Endodermal cell (in vitro differentiated cells): Measurements from ENCODE around the gene ASTN2. TPM values are rescaled to one million over a fixed set of nuclear protein-coding genes. Genes with fewer than 3 reads are reported as not detected.
"Not testable (repeated sequence)": the region's sequence is repeated elsewhere in the genome, so short reads cannot be mapped to it uniquely, and the experiment has no call there.

Experiments used
- DNase-seq: peaks from one replicate; pipeline ENCODE4 v3.0.0-alpha.2; 2017
- H3K27ac ChIP-seq: 2 replicates; pipeline ENCODE4 v1.5.1; 2013; ENCODE audit warnings: mild to moderate bottlenecking, low read depth, low read length, moderate library complexity
- H3K27me3 ChIP-seq: 2 replicates; pipeline ENCODE4 v1.6.1; 2013; ENCODE audit warnings: mild to moderate bottlenecking, low read length, moderate library complexity; ENCODE audit not compliant: insufficient read depth, control insufficient read depth, poor library complexity, severe bottlenecking
- H3K36me3 ChIP-seq: 2 replicates; pipeline ENCODE4 v1.7.0; 2013; ENCODE audit warnings: mild to moderate bottlenecking, low read length, moderate library complexity; ENCODE audit not compliant: control insufficient read depth, insufficient read depth
- H3K4me1 ChIP-seq: one replicate; pipeline ENCODE4 v1.7.0; 2013; ENCODE audit warnings: low read length; ENCODE audit not compliant: control insufficient read depth, insufficient read depth
- H3K4me3 ChIP-seq: 2 replicates; pipeline ENCODE4 v1.5.1; 2013; ENCODE audit warnings: mild to moderate bottlenecking, low read length, moderate library complexity
- H3K9ac ChIP-seq: 2 replicates; pipeline ENCODE4 v1.6.1; 2013; ENCODE audit warnings: mild to moderate bottlenecking, low read length, moderate library complexity; ENCODE audit not compliant: poor library complexity, severe bottlenecking; ENCODE audit errors: extremely low read depth
- H3K9me3 ChIP-seq: 2 replicates; pipeline ENCODE4 v1.6.1; 2013; ENCODE audit warnings: mild to moderate bottlenecking, low read length, moderate library complexity; ENCODE audit not compliant: control insufficient read depth
- H3K27ac Mint-ChIP-seq: 2 replicates; pipeline ENCODE4 v1.8.0; 2020; ENCODE audit warnings: mixed read lengths
- H3K27me3 Mint-ChIP-seq: 2 replicates; pipeline ENCODE4 v1.8.0; 2021; ENCODE audit warnings: mild to moderate bottlenecking, mixed read lengths; ENCODE audit not compliant: insufficient read depth
- H3K36me3 Mint-ChIP-seq: 2 replicates; pipeline ENCODE4 v1.8.0; 2020; ENCODE audit warnings: low read depth, mixed read lengths
- H3K4me1 Mint-ChIP-seq: 2 replicates; pipeline ENCODE4 v1.8.0; 2020; ENCODE audit warnings: mixed read lengths
- H3K4me3 Mint-ChIP-seq: 2 replicates; pipeline ENCODE4 v1.8.0; 2020; ENCODE audit warnings: mild to moderate bottlenecking, moderate library complexity, mixed read lengths
- H3K9me3 Mint-ChIP-seq: 2 replicates; pipeline ENCODE4 v1.8.0; 2020; ENCODE audit warnings: mild to moderate bottlenecking, mixed read lengths
- WGBS, 2 experiments: methylation state at CpG; one replicate each; pipeline versions ENCODE4 v1.1.5 to v1.1.7; 2013; ENCODE audit warnings: missing lambda C conversion rate in 2 of 2, mixed read lengths in 1 of 2; ENCODE audit not compliant: insufficient coverage in 1 of 2, insufficient read length in 1 of 2; 5-methylcytosine and 5-hydroxymethylcytosine counted together
- total RNA-seq, 2 donors: library from RNA; stranded (reverse); fragmentation: NEBNext Ultra II Directional in 1 of 2; extraction: Animal tissue kit (Norgen Biotek cat#: 25700) in 1 of 2; gene quantifications; 2 replicates in 1 of 2; 3 replicates in 1 of 2; pipeline ENCODE4 v1.2.1, GENCODE V29; 2021
- TF ChIP-seq, protein P1 (sequence below): fragments of 200-600 bp; sonication (generic); conservative IDR thresholded peaks from 2 replicates; pipeline ENCODE4 v1.5.0; 2021; ENCODE audit warnings: antibody characterized with exemption, mild to moderate bottlenecking

The ASTN2 gene
- total RNA-seq, 2 donors from 2014 or later = 8.9 to 10.4 TPM

DNA sequence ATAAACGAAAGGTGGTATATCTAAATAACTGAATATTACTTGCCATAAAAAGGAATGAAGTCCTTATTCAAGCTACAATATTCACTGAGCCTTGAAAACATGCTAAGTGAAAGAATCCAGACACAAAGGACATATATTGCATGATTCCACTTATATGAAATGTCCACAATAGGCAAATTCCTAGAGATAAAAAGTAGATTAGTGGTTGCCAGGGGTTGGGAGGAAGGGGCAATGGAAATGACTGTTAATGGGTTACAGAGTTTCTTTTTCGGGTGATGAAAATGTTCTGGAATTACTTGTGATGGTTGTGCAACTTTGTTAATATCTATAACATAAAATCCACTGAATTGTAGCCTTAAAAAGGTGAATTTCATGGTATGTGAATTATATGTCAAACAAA lies 954.8 kb downstream of the ASTN2 start:
- H3K4me1 ChIP-seq = peaks cover 10% of the 10 kb centered on the region
- peaks cover 15% of the 10 kb centered on the region for H3K4me1 Mint-ChIP-seq
- no peak overlapping the region for H3K4me3 ChIP-seq
- 100% methylated on average over 2 of the region's 2 CpGs; no CpG with 5 or more reads in 1 of the 2 experiments for WGBS, 2 experiments
- no peak overlapping the region for H3K27ac ChIP-seq
- H3K27me3 Mint-ChIP-seq = no peaks in the 10 kb centered on the region
- H3K9me3 Mint-ChIP-seq = peaks cover 13% of the 10 kb centered on the region
- H3K9me3 ChIP-seq = peaks cover 13% of the 10 kb centered on the region
- H3K9ac ChIP-seq = no peak overlapping the region
- no peak overlapping the region for H3K4me3 Mint-ChIP-seq
- H3K27ac Mint-ChIP-seq = no peak overlapping the region
- H3K36me3 ChIP-seq = no peaks in the 10 kb centered on the region
- TF ChIP-seq, protein P1, sequence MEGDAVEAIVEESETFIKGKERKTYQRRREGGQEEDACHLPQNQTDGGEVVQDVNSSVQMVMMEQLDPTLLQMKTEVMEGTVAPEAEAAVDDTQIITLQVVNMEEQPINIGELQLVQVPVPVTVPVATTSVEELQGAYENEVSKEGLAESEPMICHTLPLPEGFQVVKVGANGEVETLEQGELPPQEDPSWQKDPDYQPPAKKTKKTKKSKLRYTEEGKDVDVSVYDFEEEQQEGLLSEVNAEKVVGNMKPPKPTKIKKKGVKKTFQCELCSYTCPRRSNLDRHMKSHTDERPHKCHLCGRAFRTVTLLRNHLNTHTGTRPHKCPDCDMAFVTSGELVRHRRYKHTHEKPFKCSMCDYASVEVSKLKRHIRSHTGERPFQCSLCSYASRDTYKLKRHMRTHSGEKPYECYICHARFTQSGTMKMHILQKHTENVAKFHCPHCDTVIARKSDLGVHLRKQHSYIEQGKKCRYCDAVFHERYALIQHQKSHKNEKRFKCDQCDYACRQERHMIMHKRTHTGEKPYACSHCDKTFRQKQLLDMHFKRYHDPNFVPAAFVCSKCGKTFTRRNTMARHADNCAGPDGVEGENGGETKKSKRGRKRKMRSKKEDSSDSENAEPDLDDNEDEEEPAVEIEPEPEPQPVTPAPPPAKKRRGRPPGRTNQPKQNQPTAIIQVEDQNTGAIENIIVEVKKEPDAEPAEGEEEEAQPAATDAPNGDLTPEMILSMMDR = no peak
- no peaks in the 10 kb centered on the region for H3K27me3 ChIP-seq
- H3K36me3 Mint-ChIP-seq = no peaks in the 10 kb centered on the region
- DNase-seq = no peak

DNA sequence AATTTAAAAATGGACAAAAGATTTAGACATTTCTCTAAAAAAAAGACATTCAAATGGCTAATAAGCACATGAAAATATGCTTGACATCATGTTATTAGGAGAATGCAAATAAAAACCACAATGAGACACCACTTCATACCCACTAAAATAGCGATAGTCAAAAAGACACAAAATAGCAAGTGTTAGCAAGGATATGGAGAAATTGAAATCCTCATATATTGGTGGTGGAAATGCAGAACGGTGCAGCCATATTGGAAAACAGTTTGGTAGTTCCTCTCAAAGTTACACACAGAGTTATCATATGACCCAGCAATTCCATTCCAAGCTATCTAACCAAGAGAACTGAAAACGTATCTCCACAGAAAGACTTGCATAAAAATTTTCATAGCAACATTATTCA lies 955.3 kb downstream of the ASTN2 start:
- Mint-ChIP-seq H3K4me3 (no peak overlapping the region), H3K4me1 (peaks cover 10% of the 10 kb centered on the region), H3K36me3 (no peaks in the 10 kb centered on the region), H3K9me3 (peaks cover 15% of the 10 kb centered on the region), H3K27ac (no peak overlapping the region), H3K27me3 (no peaks in the 10 kb centered on the region)
- TF ChIP-seq, protein P1 = no peak
- Histone ChIP-seq H3K4me3 (no peak overlapping the region), H3K36me3 (no peaks in the 10 kb centered on the region), H3K9me3 (peaks cover 13% of the 10 kb centered on the region), H3K27me3 (no peaks in the 10 kb centered on the region), H3K9ac (no peak overlapping the region), H3K4me1 (peaks cover 6% of the 10 kb centered on the region), H3K27ac (no peak overlapping the region)
- whole genome bisulfite sequencing, 2 experiments = 93% methylated on average over 2 of the region's 3 CpGs; no CpG with 5 or more reads in 1 of the 2 experiments
- DNase-seq = no peak

DNA sequence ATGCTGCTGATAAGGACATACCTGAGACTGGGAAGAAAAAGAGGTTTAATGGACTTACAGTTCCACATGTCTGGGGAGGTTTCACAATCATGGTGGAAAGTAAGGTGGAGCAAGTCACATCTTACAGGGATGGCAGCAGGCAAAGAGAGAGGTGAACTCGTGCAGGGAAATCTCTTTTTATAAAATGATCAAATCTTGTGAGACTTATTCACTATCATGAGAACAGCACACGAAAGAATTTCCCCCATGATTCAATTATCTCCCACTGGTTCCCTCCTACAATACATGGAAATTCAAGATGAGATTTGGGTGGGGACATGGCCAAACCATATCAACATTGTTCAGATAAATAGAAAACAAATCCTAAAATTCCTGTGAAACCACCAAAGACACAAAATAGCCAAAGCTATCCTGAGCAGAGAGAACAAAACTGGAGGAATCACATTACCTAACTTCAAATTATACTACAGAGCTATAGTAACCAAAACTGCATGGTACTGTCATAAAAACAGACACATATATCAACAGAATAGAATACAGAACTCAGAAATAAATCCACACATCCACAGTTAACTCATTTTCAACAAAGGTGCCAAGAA lies 958.3 kb downstream of the ASTN2 start:
- H3K27ac ChIP-seq = no peak overlapping the region
- no peak overlapping the region for H3K27ac Mint-ChIP-seq
- no peaks in the 10 kb centered on the region for H3K36me3 Mint-ChIP-seq

DNA sequence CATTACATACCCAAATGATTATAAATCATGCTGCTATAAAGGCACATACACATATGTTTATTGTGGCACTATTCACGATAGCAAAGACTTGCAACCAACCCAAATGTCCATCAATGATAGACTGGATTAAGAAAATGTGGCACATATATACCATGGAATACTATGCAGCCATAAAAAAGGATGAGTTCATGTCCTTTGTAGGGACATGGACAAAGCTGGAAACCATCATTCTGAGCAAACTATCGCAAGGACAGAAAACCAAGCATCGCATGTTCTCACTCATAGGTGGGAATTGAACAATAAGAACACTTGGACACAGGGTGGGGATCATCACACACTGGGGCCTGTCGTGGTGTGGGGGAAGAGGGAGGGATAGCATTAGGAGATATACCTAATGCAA lies 960.3 kb downstream of the ASTN2 start:
- DNase-seq, H3K27me3 ChIP-seq, H3K27ac ChIP-seq, H3K36me3 Mint-ChIP-seq, H3K27me3 Mint-ChIP-seq, H3K4me3 ChIP-seq, H3K36me3 ChIP-seq, H3K4me1 ChIP-seq, H3K4me1 Mint-ChIP-seq, H3K9ac ChIP-seq, H3K27ac Mint-ChIP-seq, H3K4me3 Mint-ChIP-seq: not testable (repeated sequence)
- peaks cover 13% of the 10 kb centered on the region for H3K9me3 ChIP-seq
- WGBS, 2 experiments = 95 to 100% methylated on average over 1 to 4 of the region's 4 CpGs
- H3K9me3 Mint-ChIP-seq = peaks cover 17% of the 10 kb centered on the region

More for the DNA sequence above, 958.3 kb downstream of the ASTN2 start:
- Histone ChIP-seq H3K36me3 (no peaks in the 10 kb centered on the region), H3K27me3 (no peaks in the 10 kb centered on the region), H3K4me1 (no peaks in the 10 kb centered on the region), H3K9ac (no peak overlapping the region), H3K9me3 (peaks cover 13% of the 10 kb centered on the region), H3K4me3 (no peak overlapping the region)
- no peak overlapping the region for H3K4me3 Mint-ChIP-seq
- TF ChIP-seq, protein P1 = no peak
- H3K9me3 Mint-ChIP-seq = peaks cover 17% of the 10 kb centered on the region
- no peaks in the 10 kb centered on the region for H3K27me3 Mint-ChIP-seq
- DNase-seq = no peak
- peaks cover 4% of the 10 kb centered on the region for H3K4me1 Mint-ChIP-seq
- WGBS, 2 experiments = 89% methylated on average over 2 of the region's 2 CpGs; no CpG with 5 or more reads in 1 of the 2 experiments
